ENCODE data around the gene MOCS1.

The MOCS1 gene

DNA sequence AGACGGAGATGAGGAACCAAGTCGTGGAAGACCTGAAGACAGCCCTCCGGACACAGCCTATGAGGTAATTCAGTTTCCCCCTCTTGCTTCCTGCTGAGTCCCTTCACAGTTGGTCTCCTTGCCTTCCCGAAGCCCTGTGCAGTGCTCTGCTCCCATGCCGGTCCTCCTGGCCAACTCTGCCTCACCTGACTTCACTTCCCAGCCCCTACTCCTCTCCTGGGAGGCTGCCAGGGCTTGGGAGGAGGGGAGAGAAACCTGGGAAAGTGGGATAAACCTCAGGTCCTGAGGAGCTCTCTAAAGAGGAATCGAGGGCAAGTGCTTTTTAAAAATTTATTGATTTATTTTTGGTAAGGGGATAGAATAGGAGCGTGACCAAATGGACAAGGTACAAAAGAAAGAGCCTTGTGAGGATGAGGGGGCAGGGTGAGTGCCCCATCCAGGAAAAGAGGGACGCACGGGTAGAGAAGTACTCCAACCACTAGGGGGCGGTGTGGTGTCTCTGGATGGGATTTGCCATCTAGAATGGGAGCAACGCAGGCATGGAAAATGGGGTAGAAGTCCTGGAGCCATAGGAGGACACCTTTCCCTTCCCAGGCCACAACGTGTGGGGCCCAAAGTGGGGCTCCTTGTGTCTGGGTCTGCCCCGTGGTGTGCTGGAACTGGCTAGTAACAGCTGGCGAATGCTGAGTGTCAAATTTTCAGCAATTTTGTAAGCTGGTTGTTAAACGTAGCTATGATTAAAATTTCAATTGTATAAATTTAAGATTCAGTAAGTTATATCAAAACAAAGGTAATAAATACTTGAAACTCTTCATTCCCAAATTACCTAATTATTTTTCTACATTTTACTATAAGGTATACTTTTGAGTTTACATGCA, 69.0 kb downstream of the MOCS1 start:
- Histone ChIP-seq H3K36me3 (ENCODE audit: control insufficient read depth, insufficient read depth, low read length, severe bottlenecking) (peaks cover 65% of the 10 kb centered on the region), H3K4me1 (ENCODE audit: control insufficient read depth, insufficient read depth, low read length) (no peaks in the 10 kb centered on the region), H3K9ac (ENCODE audit: low read length) (no peak overlapping the region), H3K27me3 (replicated peaks; ENCODE audit: control insufficient read depth, insufficient read depth, low read length) (no peaks in the 10 kb centered on the region), H3K9me3 (ENCODE audit: control insufficient read depth, low read length) (no peaks in the 10 kb centered on the region), H3K4me3 (ENCODE audit: low read length) (no peak overlapping the region)
- peak; percentile 80 for DNase-seq (ENCODE audit: low read depth)

DNA sequence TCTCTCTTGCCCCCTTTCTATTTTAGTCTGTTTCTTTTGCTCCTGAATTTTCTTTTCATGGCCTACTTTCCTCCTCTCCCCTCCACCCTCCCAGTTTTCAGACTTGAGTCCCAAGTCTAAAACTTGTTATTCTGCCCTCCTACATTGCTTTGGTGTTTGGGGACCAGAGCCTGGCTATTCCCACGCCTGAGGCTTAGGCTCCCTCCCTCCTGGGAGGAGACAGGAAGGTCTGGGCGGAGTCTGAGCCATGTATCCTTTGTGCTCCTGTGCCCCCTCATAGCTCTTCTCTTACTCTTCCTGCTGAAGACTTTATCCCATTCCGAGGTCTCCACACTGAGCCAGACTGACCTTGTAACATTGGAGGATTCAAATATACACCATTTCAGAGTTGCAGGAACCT, 72.6 kb downstream of the MOCS1 start:
- H3K4me1 ChIP-seq (ENCODE audit: control insufficient read depth, insufficient read depth, low read length) = no peaks in the 10 kb centered on the region
- no peak overlapping the region for H3K4me3 ChIP-seq (ENCODE audit: low read length)
- no peak overlapping the region for H3K9ac ChIP-seq (ENCODE audit: low read length)
- peaks cover 60% of the 10 kb centered on the region for H3K36me3 ChIP-seq (ENCODE audit: control insufficient read depth, insufficient read depth, low read length, severe bottlenecking)
- H3K9me3 ChIP-seq (ENCODE audit: control insufficient read depth, low read length) = no peaks in the 10 kb centered on the region
- no peak for DNase-seq (ENCODE audit: low read depth)
- H3K27me3 ChIP-seq (replicated peaks; ENCODE audit: control insufficient read depth, insufficient read depth, low read length) = no peaks in the 10 kb centered on the region

- Histone ChIP-seq H3K9ac (ENCODE audit: low read length) (no peak overlapping the region), H3K36me3 (ENCODE audit: control insufficient read depth, insufficient read depth, low read length, severe bottlenecking) (peaks cover 54% of the 10 kb centered on the region), H3K4me3 (ENCODE audit: low read length) (no peak overlapping the region), H3K9me3 (ENCODE audit: control insufficient read depth, low read length) (no peaks in the 10 kb centered on the region), H3K4me1 (ENCODE audit: control insufficient read depth, insufficient read depth, low read length) (peaks cover 24% of the 10 kb centered on the region), H3K27me3 (replicated peaks; ENCODE audit: control insufficient read depth, insufficient read depth, low read length) (no peaks in the 10 kb centered on the region)
- DNase-seq (ENCODE audit: low read depth) = no peak
Measured at GRCh38 chr6:39859025-39859424, 75.2 kb downstream of the MOCS1 start.

- no peaks in the 10 kb centered on the region for H3K9me3 ChIP-seq (ENCODE audit: control insufficient read depth, low read length)
- H3K9ac ChIP-seq (ENCODE audit: low read length) = peak overlapping the region; percentile 66
- H3K4me3 ChIP-seq (ENCODE audit: low read length) = peak overlapping the region; percentile 38
- H3K27me3 ChIP-seq (replicated peaks; ENCODE audit: control insufficient read depth, insufficient read depth, low read length) = no peaks in the 10 kb centered on the region
- DNase-seq (ENCODE audit: low read depth) = peak; percentile 76
- H3K36me3 ChIP-seq (ENCODE audit: control insufficient read depth, insufficient read depth, low read length, severe bottlenecking) = peaks cover 29% of the 10 kb centered on the region
- peaks cover 43% of the 10 kb centered on the region for H3K4me1 ChIP-seq (ENCODE audit: control insufficient read depth, insufficient read depth, low read length)
Measured at GRCh38 chr6:39855356-39855995, 78.8 kb downstream of the MOCS1 start.
